GM23338 (cell line): ENCODE data around the gene ATP1B3. TPM values are rescaled to one million over a fixed set of nuclear protein-coding genes. Genes with fewer than 3 reads are reported as not detected.

Source experiments
- ATAC-seq: fragments of 200-7000 bp; cut with Tn5 transposase; 3 replicates; pipeline ENCODE4 v1.9.1; 2020
- DNase-seq: peaks from one replicate; pipeline ENCODE4 v3.0.0-alpha.2; 2015; ENCODE audit warnings: low spot score
- H2AFZ ChIP-seq: fragments of 200-600 bp; sonication (generic); 2 replicates; pipeline ENCODE4 v1.8.0; 2016; ENCODE audit warnings: antibody characterized with exemption, mild to moderate bottlenecking, moderate library complexity
- H3F3A ChIP-seq: fragments of 200-600 bp; sonication (generic); replicated peaks from 2 replicates; pipeline ENCODE4 v1.8.0; 2017; ENCODE audit warnings: antibody characterized with exemption, mixed run types, low read depth
- H3K27ac ChIP-seq: fragments of 200-600 bp; sonication (generic); 2 replicates; pipeline ENCODE4 v1.6.1; 2016; ENCODE audit warnings: low read depth
- H3K27me3 ChIP-seq: fragments of 200-600 bp; sonication (generic); 2 replicates; pipeline ENCODE4 v1.8.0; 2016; ENCODE audit warnings: mild to moderate bottlenecking, mixed run types, moderate library complexity; ENCODE audit not compliant: insufficient read depth
- H3K36me3 ChIP-seq: fragments of 200-600 bp; sonication (generic); 2 replicates; pipeline ENCODE4 v1.8.0; 2016; ENCODE audit warnings: mild to moderate bottlenecking; ENCODE audit not compliant: insufficient read depth
- H3K4me1 ChIP-seq: fragments of 200-600 bp; sonication (generic); 2 replicates; pipeline ENCODE4 v1.8.0; 2016; ENCODE audit warnings: mild to moderate bottlenecking, moderate library complexity; ENCODE audit not compliant: insufficient read depth
- H3K4me2 ChIP-seq: fragments of 200-600 bp; sonication (generic); 2 replicates; pipeline ENCODE4 v1.7.1; 2017; ENCODE audit warnings: mixed run types
- H3K4me3 ChIP-seq: fragments of 200-600 bp; sonication (generic); 2 replicates; pipeline ENCODE4 v1.6.1; 2016; ENCODE audit warnings: mixed run types
- H3K79me2 ChIP-seq: fragments of 200-600 bp; sonication (generic); replicated peaks from 2 replicates; pipeline ENCODE4 v1.8.0; 2017; ENCODE audit warnings: mild to moderate bottlenecking; ENCODE audit not compliant: insufficient read depth
- H3K9me2 ChIP-seq: fragments of 200-600 bp; sonication (generic); 2 replicates; pipeline ENCODE4 v1.8.0; 2017; ENCODE audit not compliant: insufficient read depth
- H4K20me1 ChIP-seq: fragments of 200-600 bp; sonication (generic); replicated peaks from 2 replicates; pipeline ENCODE4 v1.8.0; 2017; ENCODE audit warnings: mild to moderate bottlenecking; ENCODE audit not compliant: insufficient read depth
- H3K27ac Mint-ChIP-seq: 2 replicates; pipeline ENCODE4 v1.8.0; 2020; ENCODE audit warnings: inconsistent platforms, mild to moderate bottlenecking, moderate library complexity, mixed read lengths
- H3K27me3 Mint-ChIP-seq: 3 replicates; pipeline ENCODE4 v1.8.0; 2022; ENCODE audit warnings: low read depth, mild to moderate bottlenecking, moderate library complexity, mixed read lengths, inconsistent platforms; ENCODE audit not compliant: insufficient read depth, poor library complexity
- H3K36me3 Mint-ChIP-seq: 3 replicates; pipeline ENCODE4 v1.8.0; 2021; ENCODE audit warnings: low read depth, mild to moderate bottlenecking, inconsistent platforms, moderate library complexity, mixed read lengths
- H3K4me1 Mint-ChIP-seq: 3 replicates; pipeline ENCODE4 v1.8.0; 2020; ENCODE audit warnings: mild to moderate bottlenecking, inconsistent platforms, mixed read lengths
- H3K4me3 Mint-ChIP-seq: 3 replicates; pipeline ENCODE4 v1.8.0; 2021; ENCODE audit warnings: moderate library complexity, mild to moderate bottlenecking, inconsistent platforms, mixed read lengths
- H3K9me3 Mint-ChIP-seq: 3 replicates; pipeline ENCODE4 v1.8.0; 2020; ENCODE audit warnings: moderate library complexity, mild to moderate bottlenecking, inconsistent platforms, mixed read lengths
- CREB1 ChIP-seq: fragments of 250-450 bp; sonication (Bioruptor Pico); IDR thresholded peaks from 2 replicates; pipeline ENCODE4 v1.5.0; 2020; ENCODE audit warnings: low read depth, mild to moderate bottlenecking, moderate library complexity
- CTCF ChIP-seq, 2 experiments: fragments of 200-600 bp in 1 of 2; sonication (generic) in 1 of 2; conservative IDR thresholded peaks; 2 replicates each; pipeline versions ENCODE4 v1.5.1 to v1.6.1; 2016 to 2017; ENCODE audit warnings: antibody characterized with exemption in 2 of 2, low read depth in 2 of 2, mild to moderate bottlenecking in 2 of 2, moderate library complexity in 1 of 2
- ETS1 ChIP-seq: IDR thresholded peaks from 2 replicates; pipeline ENCODE4 v1.6.1; 2016; ENCODE audit warnings: antibody characterized with exemption
- EZH2 ChIP-seq: fragments of 200-600 bp; sonication (generic); IDR thresholded peaks from one replicate; pipeline ENCODE4 v1.8.0; 2017; ENCODE audit warnings: antibody characterized with exemption, mild to moderate bottlenecking, low read depth; ENCODE audit not compliant: unreplicated experiment
- EZH2phosphoT487 ChIP-seq: fragments of 200-600 bp; sonication (generic); IDR thresholded peaks from one replicate; pipeline ENCODE4 v1.8.1; 2018; ENCODE audit warnings: antibody characterized with exemption; ENCODE audit not compliant: unreplicated experiment
- JUNB ChIP-seq: IDR thresholded peaks from one replicate; pipeline ENCODE4 v1.6.1; 2016; ENCODE audit warnings: antibody characterized with exemption; ENCODE audit not compliant: unreplicated experiment
- NANOG ChIP-seq: IDR thresholded peaks from 2 replicates; pipeline ENCODE4 v1.6.1; 2016; ENCODE audit warnings: antibody characterized with exemption, borderline replicate concordance
- POLR2AphosphoS5 ChIP-seq: IDR thresholded peaks from 2 replicates; pipeline ENCODE4 v1.6.1; 2016; ENCODE audit warnings: antibody characterized with exemption, low read depth
- REST ChIP-seq: IDR thresholded peaks from one replicate; pipeline ENCODE4 v1.6.1; 2018; ENCODE audit warnings: antibody characterized with exemption; ENCODE audit not compliant: unreplicated experiment
- STAT1 ChIP-seq: IDR thresholded peaks from one replicate; pipeline ENCODE4 v1.6.1; 2016; ENCODE audit warnings: antibody characterized with exemption; ENCODE audit not compliant: unreplicated experiment
- ZNF114 ChIP-seq: fragments of 250-450 bp; sonication (Bioruptor Pico); IDR thresholded peaks from 2 replicates; pipeline ENCODE4 v1.5.0; 2020; ENCODE audit warnings: mild to moderate bottlenecking, moderate library complexity
- ZNF331 ChIP-seq: fragments of 250-450 bp; sonication (Bioruptor Pico); IDR thresholded peaks from 2 replicates; pipeline ENCODE4 v1.5.0; 2020; ENCODE audit warnings: low read depth, mild to moderate bottlenecking, moderate library complexity
- ZNF462 ChIP-seq: fragments of 250-450 bp; sonication (Bioruptor Pico); IDR thresholded peaks from 2 replicates; pipeline ENCODE4 v1.5.0; 2020; ENCODE audit warnings: mild to moderate bottlenecking, moderate library complexity
- polyA plus RNA-seq: library from polyadenylated mRNA; unstranded; fragments of >200 nt; fragmentation: Nextera tagmentation; extraction: Ambion mirVana; gene quantifications from 2 replicates; pipeline ENCODE4 v1.2.1, GENCODE V29; 2016
- total RNA-seq: library from RNA; depleted of rRNA; stranded (reverse); fragments of >200 nt; shearing (Covaris generic); gene quantifications from 2 replicates; pipeline ENCODE4 v1.2.3, GENCODE V29; 2014

ATP1B3 gene
- total and polyA plus RNA-seq, 2 experiments from 2014 or later = 135 to 315 TPM

GRCh38 chr3:141955175-141955574 lies 78.7 kb downstream of the ATP1B3 start:
- H3K4me1 Mint-ChIP-seq = no peaks in the 10 kb centered on the region; the same call in 2 of the 3 replicates
- no peaks in the 10 kb centered on the region; the same call in 1 of the 2 replicates for H4K20me1 ChIP-seq
- H3K27ac Mint-ChIP-seq = peak overlapping the region; percentile 40; the same call in 1 of the 2 replicates
- 0 out of 2 replicates have a peak, but pooled peaks cover 7% of the 10 kb centered on the region for H3F3A ChIP-seq
- no peak overlapping the region for H2AFZ ChIP-seq
- no peaks in the 10 kb centered on the region for H3K27me3 ChIP-seq
- TF ChIP-seq NANOG (no peak), CTCF (conservative IDR thresholded peaks at IDR 0.05; ENCODE audit: low read depth in 2 of 2) (no peak), ZNF114 (CRISPR knock-in tag) (no peak), ZNF462 (no peak), CREB1 (CRISPR knock-in tag) (no peak), STAT1 (no peak), ZNF331 (CRISPR knock-in tag) (no peak), POLR2AphosphoS5 (no peak), JUNB (no peak), ETS1 (no peak), EZH2phosphoT487 (no peak), REST (no peak), EZH2 (no peak)
- H3K27ac ChIP-seq = no peak overlapping the region
- no peak overlapping the region for H3K4me3 Mint-ChIP-seq
- H3K9me2 ChIP-seq = no peaks in the 10 kb centered on the region
- no peak overlapping the region for H3K4me2 ChIP-seq
- H3K4me1 ChIP-seq = no peaks in the 10 kb centered on the region
- H3K9me3 Mint-ChIP-seq = no peaks in the 10 kb centered on the region
- ATAC-seq (no peak), DNase-seq (no peak)
- H3K27me3 Mint-ChIP-seq = peaks cover 5% of the 10 kb centered on the region
- H3K79me2 ChIP-seq = no peaks in the 10 kb centered on the region
- peaks cover 23% of the 10 kb centered on the region for H3K36me3 ChIP-seq
- no peak overlapping the region for H3K4me3 ChIP-seq
- peaks cover 57% of the 10 kb centered on the region for H3K36me3 Mint-ChIP-seq
